H1 (cell line): ENCODE measurements around the gene NRN1. TPM values are rescaled to one million over a fixed set of nuclear protein-coding genes. Genes with fewer than 3 reads are reported as not detected.

Experiments used
- CTCF ChIA-PET: fragments of 300-600 bp; sonication (Branson Sonifier 250); formaldehyde crosslinking; loops from one replicate; lab custom pipeline; 2021; ENCODE audit not compliant: partially characterized antibody; lab: Charles Lee
- POLR2A ChIA-PET: fragments of 300-600 bp; sonication (Branson Sonifier 250); formaldehyde crosslinking; loops from one replicate; lab custom pipeline; 2021; ENCODE audit warnings: inconsistent platforms; ENCODE audit not compliant: partially characterized antibody; lab: Charles Lee
- DNase-seq, 2 experiments: peaks; one replicate each; pipeline versions ENCODE4 v3.0.0 to v3.0.0-alpha.2; 2010 to 2022; ENCODE audit warnings: low spot score in 2 of 2, low read depth in 1 of 2, mixed read lengths in 1 of 2
- FAIRE-seq: peaks from 2 replicates; lab custom pipeline; 2011; peaks lifted over from hg19 to GRCh38; lab: Jason Lieb, UNC
- H2AFZ ChIP-seq: 2 replicates; pipeline ENCODE4 v1.8.1; 2012; ENCODE audit warnings: low read length, inconsistent platforms
- H2AK5ac ChIP-seq: 2 replicates; pipeline ENCODE4 v1.6.1; 2013; ENCODE audit warnings: low read depth, low read length
- H2BK120ac ChIP-seq: replicated peaks from 2 replicates; pipeline ENCODE3; 2013; ENCODE audit warnings: low read depth, low read length, inconsistent platforms
- H2BK12ac ChIP-seq: 2 replicates; pipeline ENCODE4 v1.6.1; 2013; ENCODE audit warnings: low read depth, low read length
- H2BK15ac ChIP-seq: 2 replicates; pipeline ENCODE4 v1.6.1; 2013; ENCODE audit warnings: low read length
- H2BK20ac ChIP-seq: 2 replicates; pipeline ENCODE4 v1.6.1; 2013; ENCODE audit warnings: low read length
- H2BK5ac ChIP-seq: 2 replicates; pipeline ENCODE4 v1.6.1; 2013; ENCODE audit warnings: low read depth, low read length
- H3K14ac ChIP-seq: 2 replicates; pipeline ENCODE4 v1.6.1; 2013; ENCODE audit warnings: inconsistent platforms; ENCODE audit not compliant: insufficient read length
- H3K18ac ChIP-seq: 2 replicates; pipeline ENCODE4 v1.6.1; 2013; ENCODE audit warnings: low read length; ENCODE audit errors: extremely low read depth
- H3K23ac ChIP-seq: 2 replicates; pipeline ENCODE4 v1.6.1; 2013; ENCODE audit warnings: inconsistent platforms; ENCODE audit not compliant: insufficient read length
- H3K23me2 ChIP-seq: 2 replicates; pipeline ENCODE4 v1.6.1; 2013; ENCODE audit warnings: low read depth, low read length
- H3K27ac ChIP-seq: 2 replicates; pipeline ENCODE4 v1.6.1; 2011; ENCODE audit warnings: low read depth, low read length, inconsistent platforms
- H3K27me3 ChIP-seq, 4 experiments: replicated peaks in 1 of 4; 1 replicate in 1 of 4; 2 replicates in 3 of 4; pipeline versions ENCODE4 v1.6.1 to v1.8.1; 2011 to 2013; ENCODE audit warnings: low read length in 3 of 4, mild to moderate bottlenecking in 3 of 4, inconsistent platforms in 2 of 4, mixed read lengths in 2 of 4, moderate library complexity in 1 of 4; ENCODE audit not compliant: control insufficient read depth in 3 of 4, insufficient read depth in 3 of 4; ENCODE audit errors: extremely low read depth in 1 of 4
- H3K36me3 ChIP-seq, 4 experiments: 2 replicates each; pipeline versions ENCODE4 v1.6.1 to v1.8.1; 2011 to 2013; ENCODE audit warnings: mild to moderate bottlenecking in 4 of 4, low read length in 3 of 4, moderate library complexity in 2 of 4, control low read depth in 1 of 4, inconsistent platforms in 1 of 4; ENCODE audit not compliant: insufficient read depth in 4 of 4, control insufficient read depth in 2 of 4
- H3K4ac ChIP-seq: replicated peaks from 2 replicates; pipeline ENCODE3; 2013; ENCODE audit warnings: low read length, low read depth, mixed read lengths, inconsistent platforms; ENCODE audit not compliant: insufficient read length
- H3K4me1 ChIP-seq, 4 experiments: replicated peaks in 1 of 4; 1 replicate in 1 of 4; 2 replicates in 3 of 4; pipeline versions ENCODE4 v1.6.1 to v1.8.1; 2011 to 2013; ENCODE audit warnings: low read length in 3 of 4, inconsistent platforms in 2 of 4, mixed read lengths in 1 of 4; ENCODE audit not compliant: insufficient read depth in 4 of 4, control insufficient read depth in 3 of 4
- H3K4me2 ChIP-seq, 2 experiments: 2 replicates each; pipeline versions ENCODE4 v1.6.1 to v1.8.1; 2011 to 2013; ENCODE audit warnings: low read depth in 2 of 2, low read length in 2 of 2, control low read depth in 1 of 2, inconsistent platforms in 1 of 2, mild to moderate bottlenecking in 1 of 2; ENCODE audit not compliant: insufficient read depth in 1 of 2
- H3K4me3 ChIP-seq, 4 experiments: fragments of 200-600, 300-600 bp in 1 of 4; sonication (generic), shearing (Covaris generic), sonication (Bioruptor Twin) in 1 of 4; 2 replicates each; pipeline versions ENCODE4 v1.5.1 to v1.8.1; 2011 to 2016; ENCODE audit warnings: low read length in 4 of 4, low read depth in 3 of 4, control low read depth in 2 of 4, inconsistent platforms in 2 of 4, mild to moderate bottlenecking in 2 of 4, mixed read lengths in 1 of 4, moderate library complexity in 1 of 4; ENCODE audit not compliant: insufficient read depth in 2 of 4; ENCODE audit errors: extremely low read depth in 1 of 4
- H3K56ac ChIP-seq: replicated peaks from 2 replicates; pipeline ENCODE3; 2013; ENCODE audit warnings: low read depth, mild to moderate bottlenecking, mixed read lengths, low read length, inconsistent platforms; ENCODE audit not compliant: insufficient read length
- H3K79me1 ChIP-seq: 2 replicates; pipeline ENCODE4 v1.6.1; 2013; ENCODE audit warnings: low read depth, low read length, control low read depth
- H3K79me2 ChIP-seq, 2 experiments: 2 replicates each; pipeline versions ENCODE4 v1.6.1 to v1.8.1; 2012 to 2013; ENCODE audit warnings: low read length in 2 of 2, mild to moderate bottlenecking in 2 of 2, inconsistent platforms in 1 of 2; ENCODE audit not compliant: insufficient read depth in 2 of 2, control insufficient read depth in 1 of 2
- H3K9ac ChIP-seq, 4 experiments: replicated peaks in 1 of 4; 1 replicate in 1 of 4; 2 replicates in 3 of 4; pipeline versions ENCODE4 v1.6.1 to v1.8.1; 2011 to 2013; ENCODE audit warnings: low read depth in 3 of 4, low read length in 3 of 4, control low read depth in 2 of 4, mild to moderate bottlenecking in 2 of 4, moderate library complexity in 2 of 4, inconsistent platforms in 1 of 4; ENCODE audit errors: extremely low read depth in 1 of 4
- H3K9me3 ChIP-seq, 2 experiments: 2 replicates each; pipeline versions ENCODE4 v1.6.1 to v1.8.1; 2012 to 2013; ENCODE audit warnings: mild to moderate bottlenecking in 2 of 2, moderate library complexity in 2 of 2, control low read depth in 1 of 2, inconsistent platforms in 1 of 2, low read depth in 1 of 2, low read length in 1 of 2, mixed read lengths in 1 of 2; ENCODE audit not compliant: insufficient read depth in 2 of 2
- H4K20me1 ChIP-seq, 2 experiments: replicated peaks in 1 of 2; 2 replicates each; pipeline versions ENCODE3 to v1.8.1; 2011 to 2013; ENCODE audit warnings: inconsistent platforms in 2 of 2, low read length in 2 of 2, mild to moderate bottlenecking in 1 of 2; ENCODE audit not compliant: insufficient read depth in 2 of 2, control insufficient read depth in 1 of 2
- H4K5ac ChIP-seq: 2 replicates; pipeline ENCODE4 v1.6.1; 2013; ENCODE audit warnings: low read length, low read depth, mixed read lengths, inconsistent platforms; ENCODE audit not compliant: insufficient read length
- H4K8ac ChIP-seq: 2 replicates; pipeline ENCODE4 v1.8.0; 2013; ENCODE audit warnings: mild to moderate bottlenecking, moderate library complexity, low read length, inconsistent platforms; ENCODE audit not compliant: insufficient read depth; ENCODE audit errors: extremely low read depth
- H4K91ac ChIP-seq: replicated peaks from 2 replicates; pipeline ENCODE3; 2013; ENCODE audit warnings: low read length, mixed read lengths, inconsistent platforms; ENCODE audit not compliant: insufficient read length
- BACH1 ChIP-seq: IDR thresholded peaks from 2 replicates; pipeline ENCODE4 v1.6.1; 2012; ENCODE audit warnings: low read length, improper control_type of control experiment
- BCL11A ChIP-seq, 2 experiments: IDR thresholded peaks; one replicate each; pipeline ENCODE4 v1.6.1; 2011; ENCODE audit warnings: low read depth in 2 of 2, low read length in 2 of 2, mild to moderate bottlenecking in 2 of 2
- SRF ChIP-seq: IDR thresholded peaks from 2 replicates; pipeline ENCODE4 v1.6.1; 2011; ENCODE audit warnings: mild to moderate bottlenecking, low read depth, low read length, moderate library complexity
- USF2 ChIP-seq: IDR thresholded peaks from 2 replicates; pipeline ENCODE4 v1.6.1; 2011; ENCODE audit warnings: low read length, improper control_type of control experiment
- WGBS, 2 experiments: shearing (Covaris generic) in 1 of 2; methylation state at CpG; one replicate each; pipeline versions ENCODE4 v1.1.6 to v1.1.7; 2013 to 2015; ENCODE audit warnings: low lambda C conversion rate in 2 of 2, mixed read lengths in 2 of 2, inconsistent platforms in 1 of 2, low coverage in 1 of 2, missing lambda C conversion rate in 1 of 2; ENCODE audit not compliant: insufficient replicate concordance in 2 of 2, insufficient coverage in 1 of 2, insufficient read length in 1 of 2; ENCODE audit errors: extremely low coverage in 1 of 2, missing lambda C conversion rate in 1 of 2; 5-methylcytosine and 5-hydroxymethylcytosine counted together
- polyA plus RNA-seq, 7 experiments: library from polyadenylated mRNA; depleted of rRNA in 3 of 7; stranded (reverse) in 5 of 7; unstranded in 2 of 7; fragments of >200 nt in 5 of 7; fragments of 200-250 nt in 2 of 7; gene quantifications; 1 replicate in 5 of 7; 2 replicates in 1 of 7; 4 replicates in 1 of 7; pipeline versions ENCODE4 v1.2.1 to v1.2.3, GENCODE V29; 2011 to 2013; ENCODE audit warnings: missing spikeins in 2 of 7, mixed read lengths in 2 of 7
- total RNA-seq: library from RNA; stranded (reverse); fragmentation: NEBNext Ultra II Directional; extraction: Animal tissue kit (Norgen Biotek cat#: 25700); gene quantifications from 2 replicates; pipeline ENCODE4 v1.2.1, GENCODE V29; 2021

The NRN1 gene
- total and polyA plus RNA-seq, 2 of the 8 experiments (the other 6 are each of a cell fraction or from before 2014, with no cell fraction given) = 0.06 to 0.26 TPM

GRCh38 chr6:5968817-5969734 is 37.6 kb downstream of the NRN1 start:
- Histone ChIP-seq H3K56ac (no peak overlapping the region), H3K79me1 (no peaks in the 10 kb centered on the region), H4K5ac (no peak overlapping the region), H3K27ac (no peak overlapping the region), H3K27me3 (no peaks in the 10 kb centered on the region), H3K9me3 (no peaks in the 10 kb centered on the region), H3K9ac (no peak overlapping the region), H3K18ac (no peak overlapping the region; the same call in 1 of the 2 replicates), H2BK5ac (no peak overlapping the region), H3K4me1 (peaks cover 0 to 2% (median 1%) of the 10 kb centered on the region in 4 experiments; a peak in 2 of 7 replicates), H2BK120ac (no peak overlapping the region), H2BK12ac (0 out of 2 replicates have a peak overlapping the region, but pooled peaks have one; percentile 39), H3K4me2 (no peak overlapping the region), H4K91ac (no peak overlapping the region), H3K14ac (no peak overlapping the region), H3K4ac (no peak overlapping the region), H4K20me1 (no peaks in the 10 kb centered on the region), H3K79me2 (no peaks in the 10 kb centered on the region), H2AK5ac (no peak overlapping the region), H3K23me2 (no peaks in the 10 kb centered on the region), H4K8ac (no peak overlapping the region)
- POLR2A ChIA-PET = interaction anchor here (1.0 kb wide), 1 partner anchor 12 kb away, joined by 3 read pairs; no protein-coding TSS in a partner anchor
- DNase-seq (no peak), FAIRE-seq (no peak)
- CTCF ChIA-PET = interaction anchor here (1.1 to 1.8 kb wide), 6 partner anchors 9 to 547 kb away, joined by 3 to 5 read pairs (median 3); no protein-coding TSS in a partner anchor
- WGBS, 2 experiments = 81% methylated on average over 9 of the region's 11 CpGs; no CpG with 5 or more reads in 1 of the 2 experiments
- TF ChIP-seq BCL11A (IDR thresholded peaks at IDR 0.05; ENCODE audit: low read depth in 2 of 2, low read length in 2 of 2) = no peak
- no peak for TF ChIP-seq SRF
- no peak for TF ChIP-seq USF2
- no peak for TF ChIP-seq BACH1
- TF ChIP-seq, all 59 proteins: peak for 0
- Histone ChIP-seq H3K4me3 (no peak overlapping the region), H3K23ac (no peak overlapping the region), H2AFZ (no peak overlapping the region), H2BK15ac (no peak overlapping the region), H3K36me3 (no peaks in the 10 kb centered on the region), H2BK20ac (no peak overlapping the region)
